ENCODE measurements around the gene CGAS. TPM values are rescaled to one million over a fixed set of nuclear protein-coding genes. Genes with fewer than 3 reads are reported as not detected.

The CGAS gene
- total and polyA plus RNA-seq, 7 donors, result 1.2 to 5.8 (median 5.0) TPM

DNA sequence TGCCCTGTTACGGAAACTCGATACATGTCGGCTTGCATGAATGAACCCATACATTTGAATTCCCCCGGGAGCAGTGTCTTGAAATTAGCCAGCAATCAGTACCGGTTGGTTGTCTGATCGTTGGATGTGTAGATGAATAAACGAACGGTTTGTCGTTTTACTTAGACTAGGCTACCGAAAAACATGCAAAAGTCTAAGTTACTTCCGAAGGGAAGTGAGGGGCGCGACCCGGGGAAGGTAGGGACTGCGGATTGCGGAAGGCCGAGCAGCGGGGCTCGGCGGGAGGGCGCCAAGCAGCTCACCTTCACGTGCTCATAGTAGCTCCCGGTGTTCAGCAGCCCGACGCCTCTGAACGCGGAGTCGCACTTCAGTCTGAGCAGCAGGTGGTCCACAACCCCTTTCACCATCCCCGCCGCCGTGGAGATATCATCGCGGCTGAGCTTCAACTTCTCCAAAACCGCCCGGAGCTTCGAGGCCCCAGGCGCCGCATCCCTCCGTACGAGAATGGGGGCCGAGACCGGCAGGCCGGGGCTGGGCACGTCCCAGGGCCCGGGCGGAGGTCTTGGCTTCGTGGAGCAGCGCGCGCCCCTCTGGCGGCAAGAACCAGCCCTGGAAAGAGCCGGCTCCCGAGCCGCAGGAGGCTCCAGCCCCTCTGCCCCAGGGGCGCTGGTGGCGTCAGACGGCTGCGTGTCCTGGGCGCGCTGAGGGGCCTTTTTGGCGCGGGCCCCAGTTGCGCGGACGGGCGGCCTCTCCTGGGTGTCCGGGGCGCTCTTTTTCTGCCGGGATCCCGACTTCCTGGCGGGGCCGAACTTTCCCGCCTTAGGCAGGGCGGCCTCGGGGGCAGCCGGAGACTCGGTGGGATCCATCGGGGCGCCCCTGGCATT, 632 bp downstream of the CGAS start:
- 2 to 10% methylated on average over 79 of the region's 79 CpGs for WGBS, 2 donors
- H3K4me3 ChIP-seq, result peak overlapping the region; percentile 60 to 81 (median 68)
- peak; percentile 70 for DNase-seq
- TF ChIP-seq POLR2A (IDR thresholded peaks at IDR 0.05), result no peak
- peak in 2 of 4 donors; percentile 5 to 8 for TF ChIP-seq POLR2AphosphoS5 (IDR thresholded peaks at IDR 0.05)
- H3K36me3 ChIP-seq, result no peaks in the 10 kb centered on the region
- no peaks in the 10 kb centered on the region for H3K27me3 ChIP-seq
- intact Hi-C loops (cut with DNase I), result no loop called here
- H3K9me3 ChIP-seq, result no peaks in the 10 kb centered on the region
- H3K27ac ChIP-seq, result peak overlapping the region; percentile 78 to 85 (median 81)
- H3K4me1 ChIP-seq, result peaks cover 0 to 22% (median 6%) of the 10 kb centered on the region in 4 donors

DNA sequence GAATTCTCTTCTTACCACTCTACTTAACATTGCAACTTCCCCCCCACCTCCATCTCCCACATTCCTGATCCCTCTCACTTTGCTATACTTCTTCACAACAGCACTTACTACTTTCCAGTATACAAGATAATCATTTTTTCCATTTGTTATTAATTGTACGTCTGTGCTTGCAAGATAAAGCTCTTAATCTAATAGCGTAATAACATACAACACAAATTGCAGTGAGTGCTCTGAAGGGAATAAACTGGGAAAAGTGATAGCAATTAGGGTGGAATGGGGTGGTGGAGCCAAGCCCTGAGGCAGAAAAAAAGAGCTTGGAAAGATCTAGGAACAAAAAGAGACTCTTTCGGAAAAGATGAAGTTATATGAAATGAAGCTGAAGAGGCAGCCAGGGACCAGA, 8.5 kb downstream of the CGAS start:
- TF ChIP-seq POLR2AphosphoS5 (IDR thresholded peaks at IDR 0.05) (no peak), POLR2A (IDR thresholded peaks at IDR 0.05) (no peak)
- TF ChIP-seq, protein P1, sequence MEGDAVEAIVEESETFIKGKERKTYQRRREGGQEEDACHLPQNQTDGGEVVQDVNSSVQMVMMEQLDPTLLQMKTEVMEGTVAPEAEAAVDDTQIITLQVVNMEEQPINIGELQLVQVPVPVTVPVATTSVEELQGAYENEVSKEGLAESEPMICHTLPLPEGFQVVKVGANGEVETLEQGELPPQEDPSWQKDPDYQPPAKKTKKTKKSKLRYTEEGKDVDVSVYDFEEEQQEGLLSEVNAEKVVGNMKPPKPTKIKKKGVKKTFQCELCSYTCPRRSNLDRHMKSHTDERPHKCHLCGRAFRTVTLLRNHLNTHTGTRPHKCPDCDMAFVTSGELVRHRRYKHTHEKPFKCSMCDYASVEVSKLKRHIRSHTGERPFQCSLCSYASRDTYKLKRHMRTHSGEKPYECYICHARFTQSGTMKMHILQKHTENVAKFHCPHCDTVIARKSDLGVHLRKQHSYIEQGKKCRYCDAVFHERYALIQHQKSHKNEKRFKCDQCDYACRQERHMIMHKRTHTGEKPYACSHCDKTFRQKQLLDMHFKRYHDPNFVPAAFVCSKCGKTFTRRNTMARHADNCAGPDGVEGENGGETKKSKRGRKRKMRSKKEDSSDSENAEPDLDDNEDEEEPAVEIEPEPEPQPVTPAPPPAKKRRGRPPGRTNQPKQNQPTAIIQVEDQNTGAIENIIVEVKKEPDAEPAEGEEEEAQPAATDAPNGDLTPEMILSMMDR (IDR thresholded peaks at IDR 0.05), result no peak
- peaks cover 0 to 40% (median 7%) of the 10 kb centered on the region in 4 donors for H3K36me3 ChIP-seq
- no peak overlapping the region for H3K27ac ChIP-seq
- H3K27me3 ChIP-seq, result no peaks in the 10 kb centered on the region
- intact Hi-C loops (cut with DNase I), result no loop called here
- WGBS, 2 donors, result 96 to 98% methylated on average over 3 of the region's 3 CpGs
- H3K4me3 ChIP-seq, result no peak overlapping the region
- no peak for DNase-seq
- H3K9me3 ChIP-seq, result no peaks in the 10 kb centered on the region
- H3K4me1 ChIP-seq, result no peaks in the 10 kb centered on the region

GRCh38 chr6:73435236-73435635, 16.9 kb downstream of the CGAS start:
- no peak overlapping the region for H3K27ac ChIP-seq
- TF ChIP-seq, protein P1 (IDR thresholded peaks at IDR 0.05), result no peak
- TF ChIP-seq POLR2AphosphoS5 (IDR thresholded peaks at IDR 0.05) (no peak), POLR2A (IDR thresholded peaks at IDR 0.05) (no peak), EP300 (IDR thresholded peaks at IDR 0.05) (no peak)
- DNase-seq, result no peak
- intact Hi-C loops (cut with DNase I), result no loop called here
- no peaks in the 10 kb centered on the region for H3K4me1 ChIP-seq
- WGBS, 2 donors, result 69 to 92% methylated on average over 3 of the region's 3 CpGs
- peaks cover 0 to 63% (median 3%) of the 10 kb centered on the region in 4 donors for H3K36me3 ChIP-seq
- no peaks in the 10 kb centered on the region for H3K9me3 ChIP-seq
- H3K4me3 ChIP-seq, result no peak overlapping the region
- H3K27me3 ChIP-seq, result no peaks in the 10 kb centered on the region

DNA sequence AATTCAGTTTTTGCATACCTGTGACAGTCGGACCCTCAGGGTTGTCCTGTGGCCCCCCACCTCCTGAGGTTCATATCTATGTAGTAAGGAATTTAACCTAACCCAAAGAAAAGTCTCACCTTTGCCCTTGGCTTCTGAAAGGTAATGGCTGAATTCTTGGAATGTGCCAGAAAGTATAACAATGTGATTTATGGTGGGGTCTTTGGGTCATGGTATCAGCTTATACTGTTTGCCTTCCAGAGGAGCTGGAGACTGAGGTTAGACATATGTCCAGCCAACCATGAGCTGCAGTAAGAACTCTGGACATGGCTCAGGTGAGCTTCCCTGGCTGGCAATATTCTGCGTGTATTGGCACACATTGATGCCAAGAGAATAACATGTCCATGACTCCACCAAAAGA, 30.6 kb downstream of the CGAS start:
- H3K4me1 ChIP-seq, result no peaks in the 10 kb centered on the region
- H3K4me3 ChIP-seq, result no peak overlapping the region
- H3K36me3 ChIP-seq, result peaks cover 0 to 38% (median 0%) of the 10 kb centered on the region in 4 donors
- 84 to 89% methylated on average over 2 of the region's 2 CpGs for WGBS, 2 donors
- H3K27ac ChIP-seq, result no peak overlapping the region
- intact Hi-C loops (cut with DNase I), result no loop called here
- no peaks in the 10 kb centered on the region for H3K27me3 ChIP-seq
- H3K9me3 ChIP-seq, result no peaks in the 10 kb centered on the region
- no peak for DNase-seq
- TF ChIP-seq EP300 (IDR thresholded peaks at IDR 0.05) (no peak), POLR2AphosphoS5 (IDR thresholded peaks at IDR 0.05) (no peak), POLR2A (IDR thresholded peaks at IDR 0.05) (no peak)
- TF ChIP-seq, protein P1 (IDR thresholded peaks at IDR 0.05), result no peak

DNA sequence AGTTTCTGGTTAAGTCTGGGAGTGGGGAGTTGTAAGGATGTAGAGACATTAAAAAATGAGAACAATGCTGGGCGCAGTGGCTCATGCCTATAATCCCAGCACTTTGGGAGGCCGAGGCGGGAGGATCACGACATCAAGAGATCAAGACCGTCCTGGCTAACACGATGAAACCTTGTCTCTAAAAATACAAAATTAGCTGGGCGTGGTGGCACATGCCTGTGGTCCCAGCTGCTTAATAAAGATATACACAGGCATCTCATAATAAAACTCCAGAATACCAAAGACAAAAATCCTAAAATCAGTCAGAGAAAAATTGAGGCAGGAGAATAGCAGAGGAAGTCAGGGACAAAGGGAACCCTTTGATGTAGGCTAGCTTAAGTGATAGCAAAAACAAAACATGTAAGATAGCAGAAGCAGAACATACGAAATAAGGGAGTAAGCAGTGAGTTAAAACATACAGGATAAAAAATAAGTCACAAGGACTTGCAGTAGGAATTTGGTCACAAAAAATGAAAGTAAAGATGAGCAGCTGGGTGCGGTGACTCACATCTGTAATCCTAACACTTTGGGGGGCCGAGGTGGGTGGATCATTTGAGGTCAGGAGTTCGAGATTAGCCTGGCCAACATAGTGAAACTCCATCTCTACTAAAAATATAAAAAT, 33.9 kb downstream of the CGAS start:
- TF ChIP-seq, protein P1 (IDR thresholded peaks at IDR 0.05), result no peak
- H3K4me1 ChIP-seq, result no peaks in the 10 kb centered on the region

More for the DNA sequence above, 33.9 kb downstream of the CGAS start:
- no peaks in the 10 kb centered on the region for H3K27me3 ChIP-seq
- intact Hi-C loops (cut with DNase I), result no loop called here
- no peak overlapping the region for H3K4me3 ChIP-seq
- H3K9me3 ChIP-seq, result no peaks in the 10 kb centered on the region
- DNase-seq, result no peak
- H3K27ac ChIP-seq, result no peak overlapping the region
- 87 to 92% methylated on average over 11 of the region's 11 CpGs for WGBS, 2 donors
- H3K36me3 ChIP-seq, result peaks cover 0 to 18% (median 0%) of the 10 kb centered on the region in 4 donors

Data from sigmoid colon (tissue), 7 donors.